Astrocyte (in vitro differentiated cells and primary cell): ENCODE data around the gene ZKSCAN7. TPM values are rescaled to one million over a fixed set of nuclear protein-coding genes. Genes with fewer than 3 reads are reported as not detected.
"Not testable (repeated sequence)": the region's sequence is repeated elsewhere in the genome, so short reads cannot be mapped to it uniquely, and the experiment has no call there.

Source experiments
- DNase-seq: peaks from one replicate; pipeline ENCODE4 v3.0.0-alpha.2; 2010; ENCODE audit warnings: low read depth
- FAIRE-seq: peaks from 2 replicates; lab custom pipeline; 2011; peaks lifted over from hg19 to GRCh38; lab: Jason Lieb, UNC
- H2AFZ ChIP-seq: 2 replicates; pipeline ENCODE4 v1.6.0; 2012; ENCODE audit warnings: low read depth, low read length, inconsistent platforms
- H3K27ac ChIP-seq: 2 replicates; pipeline ENCODE4 v1.5.1; 2011; ENCODE audit warnings: low read depth, low read length, inconsistent platforms
- H3K27me3 ChIP-seq: 2 replicates; pipeline ENCODE4 v1.6.0; 2011; ENCODE audit warnings: low read length, inconsistent platforms; ENCODE audit not compliant: insufficient read depth
- H3K36me3 ChIP-seq: 2 replicates; pipeline ENCODE4 v1.5.1; 2011; ENCODE audit warnings: low read length, inconsistent platforms; ENCODE audit not compliant: insufficient read depth
- H3K4me1 ChIP-seq: 2 replicates; pipeline ENCODE4 v1.5.1; 2011; ENCODE audit warnings: low read length, inconsistent platforms; ENCODE audit not compliant: insufficient read depth
- H3K4me2 ChIP-seq: 2 replicates; pipeline ENCODE4 v1.6.0; 2012; ENCODE audit warnings: low read length, inconsistent platforms
- H3K4me3 ChIP-seq: 2 replicates; pipeline ENCODE4 v1.5.1; 2011; ENCODE audit warnings: low read depth, mild to moderate bottlenecking, low read length, inconsistent platforms; ENCODE audit not compliant: insufficient read depth
- H3K79me2 ChIP-seq: 2 replicates; pipeline ENCODE4 v1.6.0; 2012; ENCODE audit warnings: mild to moderate bottlenecking, low read length, inconsistent platforms; ENCODE audit not compliant: insufficient read depth
- H3K9ac ChIP-seq: 2 replicates; pipeline ENCODE4 v1.6.0; 2012; ENCODE audit warnings: mild to moderate bottlenecking, low read length, inconsistent platforms
- H3K9me3 ChIP-seq: 2 replicates; pipeline ENCODE4 v1.5.1; 2012; ENCODE audit warnings: low read depth, mild to moderate bottlenecking, low read length, inconsistent platforms; ENCODE audit not compliant: insufficient read depth
- H4K20me1 ChIP-seq: 2 replicates; pipeline ENCODE4 v1.6.0; 2012; ENCODE audit warnings: low read length, inconsistent platforms; ENCODE audit not compliant: insufficient read depth
- H3K27ac Mint-ChIP-seq: one replicate; pipeline ENCODE4 v1.8.0; 2021; ENCODE audit warnings: mild to moderate bottlenecking, mixed read lengths; ENCODE audit not compliant: unreplicated experiment
- H3K27me3 Mint-ChIP-seq: one replicate; pipeline ENCODE4 v1.8.0; 2021; ENCODE audit warnings: low read depth, mixed read lengths; ENCODE audit not compliant: unreplicated experiment
- H3K36me3 Mint-ChIP-seq: one replicate; pipeline ENCODE4 v1.8.0; 2021; ENCODE audit warnings: low read depth, mixed read lengths; ENCODE audit not compliant: unreplicated experiment
- H3K4me1 Mint-ChIP-seq: one replicate; pipeline ENCODE4 v1.8.0; 2021; ENCODE audit warnings: low read depth, mixed read lengths; ENCODE audit not compliant: unreplicated experiment
- H3K4me3 Mint-ChIP-seq: one replicate; pipeline ENCODE4 v1.8.0; 2021; ENCODE audit warnings: mild to moderate bottlenecking, moderate library complexity, mixed read lengths; ENCODE audit not compliant: unreplicated experiment
- H3K9me3 Mint-ChIP-seq: one replicate; pipeline ENCODE4 v1.8.0; 2021; ENCODE audit warnings: mild to moderate bottlenecking, mixed read lengths; ENCODE audit not compliant: unreplicated experiment
- total RNA-seq: library from RNA; stranded (reverse); gene quantifications from 2 replicates; pipeline ENCODE4 v1.2.1, GENCODE V29; 2021

ZKSCAN7 gene
- total RNA-seq, 1 donor from 2014 or later: 4.8 TPM

GRCh38 chr3:44578316-44578715, 23.3 kb downstream of the ZKSCAN7 start:
- H3K27ac ChIP-seq, FAIRE-seq, H3K27me3 ChIP-seq, H3K9ac ChIP-seq, DNase-seq, H3K27ac Mint-ChIP-seq, H3K4me3 Mint-ChIP-seq, H3K4me3 ChIP-seq, H3K9me3 ChIP-seq, H4K20me1 ChIP-seq, H3K4me2 ChIP-seq, H3K4me1 ChIP-seq, H3K4me1 Mint-ChIP-seq, H3K36me3 ChIP-seq, H3K79me2 ChIP-seq, H2AFZ ChIP-seq, H3K27me3 Mint-ChIP-seq, H3K9me3 Mint-ChIP-seq: not testable (repeated sequence)
- peaks cover 22% of the 10 kb centered on the region for H3K36me3 Mint-ChIP-seq

GRCh38 chr3:44578924-44579515, 24.0 kb downstream of the ZKSCAN7 start:
- not testable (repeated sequence) for FAIRE-seq
- H3K36me3 Mint-ChIP-seq: peaks cover 22% of the 10 kb centered on the region

GRCh38 chr3:44579749-44580148, 24.8 kb downstream of the ZKSCAN7 start:
- not testable (repeated sequence) for H3K4me1 Mint-ChIP-seq, H4K20me1 ChIP-seq, H3K4me2 ChIP-seq, H3K27ac ChIP-seq, H3K27me3 ChIP-seq, H3K79me2 ChIP-seq, H3K9me3 ChIP-seq, H2AFZ ChIP-seq, H3K4me3 ChIP-seq, H3K4me3 Mint-ChIP-seq, H3K9ac ChIP-seq, DNase-seq, H3K27ac Mint-ChIP-seq, H3K36me3 ChIP-seq, H3K27me3 Mint-ChIP-seq, H3K4me1 ChIP-seq, H3K9me3 Mint-ChIP-seq, FAIRE-seq
- H3K36me3 Mint-ChIP-seq: peaks cover 22% of the 10 kb centered on the region

More at GRCh38 chr3:44578924-44579515, 24.0 kb downstream of the ZKSCAN7 start:
- not testable (repeated sequence) for H3K4me2 ChIP-seq, H3K4me3 ChIP-seq, H3K4me1 ChIP-seq, H3K4me3 Mint-ChIP-seq, H3K9me3 Mint-ChIP-seq, H3K79me2 ChIP-seq, H3K27ac Mint-ChIP-seq, H3K9ac ChIP-seq, H3K36me3 ChIP-seq, DNase-seq, H3K27me3 ChIP-seq, H2AFZ ChIP-seq, H3K4me1 Mint-ChIP-seq, H3K27ac ChIP-seq, H3K9me3 ChIP-seq, H4K20me1 ChIP-seq, H3K27me3 Mint-ChIP-seq

GRCh38 chr3:44580971-44581370, 26.0 kb downstream of the ZKSCAN7 start:
- not testable (repeated sequence) for FAIRE-seq, H3K79me2 ChIP-seq, H3K27ac Mint-ChIP-seq, H3K4me3 Mint-ChIP-seq, H3K27ac ChIP-seq, H3K4me2 ChIP-seq, DNase-seq, H3K9ac ChIP-seq, H3K9me3 Mint-ChIP-seq, H3K27me3 Mint-ChIP-seq, H4K20me1 ChIP-seq, H3K4me1 Mint-ChIP-seq, H2AFZ ChIP-seq, H3K9me3 ChIP-seq, H3K36me3 ChIP-seq, H3K4me1 ChIP-seq, H3K4me3 ChIP-seq, H3K27me3 ChIP-seq
- peaks cover 24% of the 10 kb centered on the region for H3K36me3 Mint-ChIP-seq
